GM23338 (cell line): ENCODE results near the gene ATPAF1. TPM values are rescaled to one million over a fixed set of nuclear protein-coding genes. Genes with fewer than 3 reads are reported as not detected.

ENCODE experiments used
- ATAC-seq: fragments of 200-7000 bp; cut with Tn5 transposase; 3 replicates; pipeline ENCODE4 v1.9.1; 2020
- DNase-seq: peaks from one replicate; pipeline ENCODE4 v3.0.0-alpha.2; 2015; ENCODE audit warnings: low spot score
- H2AFZ ChIP-seq: fragments of 200-600 bp; sonication (generic); 2 replicates; pipeline ENCODE4 v1.8.0; 2016; ENCODE audit warnings: antibody characterized with exemption, mild to moderate bottlenecking, moderate library complexity
- H3F3A ChIP-seq: fragments of 200-600 bp; sonication (generic); replicated peaks from 2 replicates; pipeline ENCODE4 v1.8.0; 2017; ENCODE audit warnings: antibody characterized with exemption, mixed run types, low read depth
- H3K27ac ChIP-seq: fragments of 200-600 bp; sonication (generic); 2 replicates; pipeline ENCODE4 v1.6.1; 2016; ENCODE audit warnings: low read depth
- H3K27me3 ChIP-seq: fragments of 200-600 bp; sonication (generic); 2 replicates; pipeline ENCODE4 v1.8.0; 2016; ENCODE audit warnings: mild to moderate bottlenecking, mixed run types, moderate library complexity; ENCODE audit not compliant: insufficient read depth
- H3K36me3 ChIP-seq: fragments of 200-600 bp; sonication (generic); 2 replicates; pipeline ENCODE4 v1.8.0; 2016; ENCODE audit warnings: mild to moderate bottlenecking; ENCODE audit not compliant: insufficient read depth
- H3K4me1 ChIP-seq: fragments of 200-600 bp; sonication (generic); 2 replicates; pipeline ENCODE4 v1.8.0; 2016; ENCODE audit warnings: mild to moderate bottlenecking, moderate library complexity; ENCODE audit not compliant: insufficient read depth
- H3K4me2 ChIP-seq: fragments of 200-600 bp; sonication (generic); 2 replicates; pipeline ENCODE4 v1.7.1; 2017; ENCODE audit warnings: mixed run types
- H3K4me3 ChIP-seq: fragments of 200-600 bp; sonication (generic); 2 replicates; pipeline ENCODE4 v1.6.1; 2016; ENCODE audit warnings: mixed run types
- H3K79me2 ChIP-seq: fragments of 200-600 bp; sonication (generic); replicated peaks from 2 replicates; pipeline ENCODE4 v1.8.0; 2017; ENCODE audit warnings: mild to moderate bottlenecking; ENCODE audit not compliant: insufficient read depth
- H3K9me2 ChIP-seq: fragments of 200-600 bp; sonication (generic); 2 replicates; pipeline ENCODE4 v1.8.0; 2017; ENCODE audit not compliant: insufficient read depth
- H4K20me1 ChIP-seq: fragments of 200-600 bp; sonication (generic); replicated peaks from 2 replicates; pipeline ENCODE4 v1.8.0; 2017; ENCODE audit warnings: mild to moderate bottlenecking; ENCODE audit not compliant: insufficient read depth
- H3K27ac Mint-ChIP-seq: 2 replicates; pipeline ENCODE4 v1.8.0; 2020; ENCODE audit warnings: inconsistent platforms, mild to moderate bottlenecking, moderate library complexity, mixed read lengths
- H3K27me3 Mint-ChIP-seq: 3 replicates; pipeline ENCODE4 v1.8.0; 2022; ENCODE audit warnings: low read depth, mild to moderate bottlenecking, moderate library complexity, mixed read lengths, inconsistent platforms; ENCODE audit not compliant: insufficient read depth, poor library complexity
- H3K36me3 Mint-ChIP-seq: 3 replicates; pipeline ENCODE4 v1.8.0; 2021; ENCODE audit warnings: low read depth, mild to moderate bottlenecking, inconsistent platforms, moderate library complexity, mixed read lengths
- H3K4me1 Mint-ChIP-seq: 3 replicates; pipeline ENCODE4 v1.8.0; 2020; ENCODE audit warnings: mild to moderate bottlenecking, inconsistent platforms, mixed read lengths
- H3K4me3 Mint-ChIP-seq: 3 replicates; pipeline ENCODE4 v1.8.0; 2021; ENCODE audit warnings: moderate library complexity, mild to moderate bottlenecking, inconsistent platforms, mixed read lengths
- H3K9me3 Mint-ChIP-seq: 3 replicates; pipeline ENCODE4 v1.8.0; 2020; ENCODE audit warnings: moderate library complexity, mild to moderate bottlenecking, inconsistent platforms, mixed read lengths
- CTCF ChIP-seq, 2 experiments: fragments of 200-600 bp in 1 of 2; sonication (generic) in 1 of 2; conservative IDR thresholded peaks; 2 replicates each; pipeline versions ENCODE4 v1.5.1 to v1.6.1; 2016 to 2017; ENCODE audit warnings: antibody characterized with exemption in 2 of 2, low read depth in 2 of 2, mild to moderate bottlenecking in 2 of 2, moderate library complexity in 1 of 2
- ETS1 ChIP-seq: IDR thresholded peaks from 2 replicates; pipeline ENCODE4 v1.6.1; 2016; ENCODE audit warnings: antibody characterized with exemption
- EZH2phosphoT487 ChIP-seq: fragments of 200-600 bp; sonication (generic); IDR thresholded peaks from one replicate; pipeline ENCODE4 v1.8.1; 2018; ENCODE audit warnings: antibody characterized with exemption; ENCODE audit not compliant: unreplicated experiment
- NANOG ChIP-seq: IDR thresholded peaks from 2 replicates; pipeline ENCODE4 v1.6.1; 2016; ENCODE audit warnings: antibody characterized with exemption, borderline replicate concordance
- POLR2AphosphoS5 ChIP-seq: IDR thresholded peaks from 2 replicates; pipeline ENCODE4 v1.6.1; 2016; ENCODE audit warnings: antibody characterized with exemption, low read depth
- REST ChIP-seq: IDR thresholded peaks from one replicate; pipeline ENCODE4 v1.6.1; 2018; ENCODE audit warnings: antibody characterized with exemption; ENCODE audit not compliant: unreplicated experiment
- STAT1 ChIP-seq: IDR thresholded peaks from one replicate; pipeline ENCODE4 v1.6.1; 2016; ENCODE audit warnings: antibody characterized with exemption; ENCODE audit not compliant: unreplicated experiment
- ZNF462 ChIP-seq: fragments of 250-450 bp; sonication (Bioruptor Pico); IDR thresholded peaks from 2 replicates; pipeline ENCODE4 v1.5.0; 2020; ENCODE audit warnings: mild to moderate bottlenecking, moderate library complexity
- polyA plus RNA-seq: library from polyadenylated mRNA; unstranded; fragments of >200 nt; fragmentation: Nextera tagmentation; extraction: Ambion mirVana; gene quantifications from 2 replicates; pipeline ENCODE4 v1.2.1, GENCODE V29; 2016
- total RNA-seq: library from RNA; depleted of rRNA; stranded (reverse); fragments of >200 nt; shearing (Covaris generic); gene quantifications from 2 replicates; pipeline ENCODE4 v1.2.3, GENCODE V29; 2014

Gene ATPAF1
- total and polyA plus RNA-seq, 2 experiments from 2014 or later = 41.2 to 67.6 TPM

- Histone ChIP-seq H3K4me1 (peaks cover 18% of the 10 kb centered on the region), H3F3A (no peaks in the 10 kb centered on the region), H3K9me2 (no peaks in the 10 kb centered on the region), H3K36me3 (peaks cover 25% of the 10 kb centered on the region), H3K4me3 (no peak overlapping the region), H3K27ac (no peak overlapping the region), H3K4me2 (no peak overlapping the region), H3K27me3 (no peaks in the 10 kb centered on the region), H2AFZ (no peak overlapping the region), H4K20me1 (no peaks in the 10 kb centered on the region; the same call in 1 of the 2 replicates), H3K79me2 (no peaks in the 10 kb centered on the region)
- Mint-ChIP-seq H3K27ac (no peak overlapping the region), H3K36me3 (peaks cover 54% of the 10 kb centered on the region), H3K4me3 (no peak overlapping the region), H3K9me3 (no peaks in the 10 kb centered on the region), H3K4me1 (peaks cover 29% of the 10 kb centered on the region), H3K27me3 (peaks cover 5% of the 10 kb centered on the region)
- TF ChIP-seq ETS1 (no peak), CTCF (conservative IDR thresholded peaks at IDR 0.05; ENCODE audit: low read depth in 2 of 2) (no peak), NANOG (no peak), REST (no peak), POLR2AphosphoS5 (no peak), EZH2phosphoT487 (no peak), ZNF462 (CRISPR knock-in tag) (no peak), STAT1 (no peak)
- DNase-seq (no peak), ATAC-seq (no peak)
These were observed 11.8 kb upstream of the ATPAF1 start for GRCh38 chr1:46679789-46680573.
